ENCODE data around the gene ARMC12. TPM values are rescaled to one million over a fixed set of nuclear protein-coding genes. Genes with fewer than 3 reads are reported as not detected.
"Not testable (repeated sequence)": the region's sequence is repeated elsewhere in the genome, so short reads cannot be mapped to it uniquely, and the experiment has no call there.

The ARMC12 gene
- total RNA-seq, 3 donors from 2014 or later (not counting 1 experiment from before 2014, with no cell fraction given): 0.59 to 1.5 (median 0.64) TPM

GRCh38 chr6:35731414-35731735 is 5.5 kb upstream of the ARMC12 start:
- intact Hi-C loops (cut with micrococcal nuclease): no loop called here
- no peaks in the 10 kb centered on the region for H3K27me3 ChIP-seq (ENCODE audit: control insufficient read depth, insufficient read depth, low read length)
- ATAC-seq (peak; percentile 49 to 74 (median 59)), DNase-seq (peak; percentile 86 to 95)
- WGBS (ENCODE audit: insufficient coverage): 0% methylated on average over 21 of the region's 23 CpGs
- Mint-ChIP-seq H3K27ac (peak overlapping the region; percentile 71 to 72), H3K9me3 (no peaks in the 10 kb centered on the region), H3K4me3 (peak overlapping the region; percentile 83), H3K27me3 (ENCODE audit: low read depth in 2 of 2) (no peaks in the 10 kb centered on the region), H3K4me1 (peaks cover 44 to 70% of the 10 kb centered on the region in 2 donors), H3K36me3 (no peaks in the 10 kb centered on the region)
- peak overlapping the region; percentile 94 for H3K4me3 ChIP-seq (ENCODE audit: low read length)
- H3K9me3 ChIP-seq (ENCODE audit: control insufficient read depth, insufficient read depth, low read length): no peaks in the 10 kb centered on the region
- TF ChIP-seq CTCF (IDR thresholded peaks at IDR 0.05): no peak
- peak overlapping the region; percentile 98 for H3K27ac ChIP-seq (ENCODE audit: low read length)
- H3K4me1 ChIP-seq (ENCODE audit: control insufficient read depth, insufficient read depth, low read length): peaks cover 73% of the 10 kb centered on the region
- H3K36me3 ChIP-seq (ENCODE audit: control insufficient read depth, insufficient read depth, low read length): no peaks in the 10 kb centered on the region

GRCh38 chr6:35731736-35732532 is 4.9 kb upstream of the ARMC12 start:
- ATAC-seq (peak; percentile 61 to 75 (median 62)), DNase-seq (peak; percentile 82 to 95)
- Histone ChIP-seq H3K4me1 (ENCODE audit: control insufficient read depth, insufficient read depth, low read length) (peaks cover 73% of the 10 kb centered on the region), H3K36me3 (ENCODE audit: control insufficient read depth, insufficient read depth, low read length) (no peaks in the 10 kb centered on the region), H3K27ac (ENCODE audit: low read length) (peak overlapping the region; percentile 98), H3K27me3 (ENCODE audit: control insufficient read depth, insufficient read depth, low read length) (no peaks in the 10 kb centered on the region), H3K4me3 (ENCODE audit: low read length) (peak overlapping the region; percentile 94), H3K9me3 (ENCODE audit: control insufficient read depth, insufficient read depth, low read length) (no peaks in the 10 kb centered on the region)
- peaks cover 40 to 68% of the 10 kb centered on the region in 2 donors for H3K4me1 Mint-ChIP-seq
- no peaks in the 10 kb centered on the region for H3K27me3 Mint-ChIP-seq (ENCODE audit: low read depth in 2 of 2)
- WGBS (ENCODE audit: insufficient coverage): under 1% methylated on average over 61 of the region's 61 CpGs
- intact Hi-C loops (cut with micrococcal nuclease): no loop called here
- H3K4me3 Mint-ChIP-seq: peak overlapping the region; percentile 83
- peak overlapping the region; percentile 71 to 72 for H3K27ac Mint-ChIP-seq
- no peaks in the 10 kb centered on the region for H3K36me3 Mint-ChIP-seq
- H3K9me3 Mint-ChIP-seq: no peaks in the 10 kb centered on the region
- TF ChIP-seq CTCF (IDR thresholded peaks at IDR 0.05): no peak

GRCh38 chr6:35733633-35734032 is 3.2 kb upstream of the ARMC12 start:
- ATAC-seq: no peak
- Histone ChIP-seq H3K36me3 (ENCODE audit: control insufficient read depth, insufficient read depth, low read length) (no peaks in the 10 kb centered on the region), H3K27me3 (ENCODE audit: control insufficient read depth, insufficient read depth, low read length) (no peaks in the 10 kb centered on the region), H3K27ac (ENCODE audit: low read length) (no peak overlapping the region), H3K4me3 (ENCODE audit: low read length) (no peak overlapping the region), H3K4me1 (ENCODE audit: control insufficient read depth, insufficient read depth, low read length) (peaks cover 63% of the 10 kb centered on the region), H3K9me3 (ENCODE audit: control insufficient read depth, insufficient read depth, low read length) (no peaks in the 10 kb centered on the region)
- DNase-seq: no peak
- no peaks in the 10 kb centered on the region for H3K27me3 Mint-ChIP-seq (ENCODE audit: low read depth in 2 of 2)
- H3K27ac Mint-ChIP-seq: peak overlapping the region; percentile 38 to 72
- no peaks in the 10 kb centered on the region for H3K36me3 Mint-ChIP-seq
- intact Hi-C loops (cut with micrococcal nuclease): no loop called here
- 91% methylated on average over 8 of the region's 8 CpGs for WGBS (ENCODE audit: insufficient coverage)
- no peak for TF ChIP-seq CTCF (IDR thresholded peaks at IDR 0.05)
- H3K4me1 Mint-ChIP-seq: peaks cover 38 to 59% of the 10 kb centered on the region in 2 donors
- no peaks in the 10 kb centered on the region for H3K9me3 Mint-ChIP-seq
- no peak overlapping the region for H3K4me3 Mint-ChIP-seq

GRCh38 chr6:35734319-35734718 is 2.5 kb upstream of the ARMC12 start:
- H3K27ac ChIP-seq (ENCODE audit: low read length); H3K36me3 Mint-ChIP-seq; H3K27me3 ChIP-seq (ENCODE audit: control insufficient read depth, insufficient read depth, low read length); H3K27me3 Mint-ChIP-seq (ENCODE audit: low read depth in 2 of 2); H3K4me3 ChIP-seq (ENCODE audit: low read length); H3K27ac Mint-ChIP-seq; DNase-seq; H3K4me3 Mint-ChIP-seq; H3K36me3 ChIP-seq (ENCODE audit: control insufficient read depth, insufficient read depth, low read length); intact Hi-C loops (cut with micrococcal nuclease); H3K9me3 Mint-ChIP-seq; ATAC-seq; H3K9me3 ChIP-seq (ENCODE audit: control insufficient read depth, insufficient read depth, low read length): not testable (repeated sequence)
- 96% methylated on average over 12 of the region's 12 CpGs for WGBS (ENCODE audit: insufficient coverage)
- peaks cover 33 to 52% of the 10 kb centered on the region in 2 donors for H3K4me1 Mint-ChIP-seq
- H3K4me1 ChIP-seq (ENCODE audit: control insufficient read depth, insufficient read depth, low read length): peaks cover 57% of the 10 kb centered on the region
